Measurements from ENCODE around the gene TFB2M. TPM values are rescaled to one million over a fixed set of nuclear protein-coding genes. Genes with fewer than 3 reads are reported as not detected.
A peak's percentile ranks its signal among the peaks of the same experiment; 100 is the strongest.

The TFB2M gene
- total and polyA plus RNA-seq, 7 experiments from 2014 or later: 9.5 to 18.2 (median 10.8) TPM

GRCh38 chr1:246580497-246581370, 14.7 kb upstream of the TFB2M start:
- ChIA-PET POLR2A (interaction anchor here (0.8 to 1.3 kb wide), 2 partner anchors 9 to 15 kb away, joined by 4 read pairs; partner anchors contain the start of genes CNST and TFB2M), CTCF (no interaction called here)
- intact Hi-C loops (cut with micrococcal nuclease): no loop called here
- peak overlapping the region in 6 of 10 donors; percentile 2 to 87 (median 56) for H3K4me3 Mint-ChIP-seq
- Histone ChIP-seq H3K36me3 (ENCODE audit: control insufficient read depth in 2 of 3, insufficient read depth in 3 of 3, low read length in 3 of 3) (peaks cover 0 to 22% (median 0%) of the 10 kb centered on the region in 3 experiments), H3K4me3 (ENCODE audit: low read length) (no peak overlapping the region), H3K27ac (ENCODE audit: low read depth, low read length) (no peak overlapping the region), H3K4me1 (ENCODE audit: control insufficient read depth in 2 of 2, insufficient read depth in 2 of 2, low read length in 2 of 2) (peaks cover 0 to 55% of the 10 kb centered on the region in 2 donors), H3K9me3 (ENCODE audit: control insufficient read depth in 2 of 3, low read length in 3 of 3) (no peaks in the 10 kb centered on the region), H3K27me3 (ENCODE audit: control insufficient read depth in 2 of 2, insufficient read depth in 2 of 2, low read length in 2 of 2) (no peaks in the 10 kb centered on the region)
- H3K4me1 Mint-ChIP-seq: peaks cover 41 to 95% (median 85%) of the 10 kb centered on the region in 7 donors
- peaks cover 0 to 44% (median 34%) of the 10 kb centered on the region in 5 donors for H3K36me3 Mint-ChIP-seq
- ATAC-seq (no peak), DNase-seq (no peak)
- peak overlapping the region in 3 of 9 donors; percentile 9 to 55 (median 28) for H3K27ac Mint-ChIP-seq
- H3K9me3 Mint-ChIP-seq: no peaks in the 10 kb centered on the region
- H3K27me3 Mint-ChIP-seq: no peaks in the 10 kb centered on the region

GRCh38 chr1:246579818-246580217, 13.8 kb upstream of the TFB2M start:
- ChIA-PET CTCF (interaction anchor here (1.1 kb wide), 1 partner anchor 14 kb away, joined by 3 read pairs; the partner anchor contains the start of genes CNST and TFB2M), POLR2A (interaction anchor here (0.6 to 1.9 kb wide), 4 partner anchors 10 to 823 kb away, joined by 5 to 10 read pairs (median 6); partner anchors contain the start of genes CNST and TFB2M)
- no peak for DNase-seq
- Histone ChIP-seq H3K36me3 (ENCODE audit: control insufficient read depth in 2 of 3, insufficient read depth in 3 of 3, low read length in 3 of 3) (peaks cover 0 to 17% (median 0%) of the 10 kb centered on the region in 3 experiments), H3K4me3 (ENCODE audit: low read length) (no peak overlapping the region), H3K4me1 (ENCODE audit: control insufficient read depth in 2 of 2, insufficient read depth in 2 of 2, low read length in 2 of 2) (peaks cover 0 to 55% of the 10 kb centered on the region in 2 donors), H3K27me3 (ENCODE audit: control insufficient read depth in 2 of 2, insufficient read depth in 2 of 2, low read length in 2 of 2) (no peaks in the 10 kb centered on the region), H3K9me3 (ENCODE audit: control insufficient read depth in 2 of 3, low read length in 3 of 3) (no peaks in the 10 kb centered on the region), H3K27ac (ENCODE audit: low read depth, low read length) (peak overlapping the region; percentile 15)
- Mint-ChIP-seq H3K27ac (peak overlapping the region in 5 of 9 donors; percentile 0 to 62 (median 51)), H3K9me3 (no peaks in the 10 kb centered on the region), H3K27me3 (no peaks in the 10 kb centered on the region), H3K36me3 (peaks cover 0 to 50% (median 40%) of the 10 kb centered on the region in 5 donors), H3K4me1 (peaks cover 47 to 98% (median 91%) of the 10 kb centered on the region in 7 donors), H3K4me3 (peak overlapping the region in 9 of 10 donors; percentile 30 to 87 (median 55))
- peak; percentile 42 for ATAC-seq
- intact Hi-C loops (cut with micrococcal nuclease): no loop called here

- peaks cover 46 to 93% (median 82%) of the 10 kb centered on the region in 7 donors for H3K4me1 Mint-ChIP-seq
- peak overlapping the region; percentile 68 for H3K27ac ChIP-seq (ENCODE audit: low read depth, low read length)
- ChIA-PET POLR2A (interaction anchor here (0.7 kb wide), 1 partner anchor 61 kb away, joined by 4 read pairs; no protein-coding TSS in a partner anchor), CTCF (no interaction called here)
- intact Hi-C loops (cut with micrococcal nuclease): loop anchor here in 1 of 2 donors (1.0 kb wide), 2 partner anchors 10 to 14 kb away; no protein-coding TSS in a partner anchor
- H3K36me3 ChIP-seq (ENCODE audit: control insufficient read depth in 2 of 3, insufficient read depth in 3 of 3, low read length in 3 of 3): peaks cover 0 to 8% (median 0%) of the 10 kb centered on the region in 3 experiments
- no peaks in the 10 kb centered on the region for H3K9me3 Mint-ChIP-seq
- H3K4me3 Mint-ChIP-seq: peak overlapping the region; percentile 2 to 87 (median 81)
- H3K36me3 Mint-ChIP-seq: peaks cover 0 to 35% (median 24%) of the 10 kb centered on the region in 5 donors
- H3K27me3 Mint-ChIP-seq: no peaks in the 10 kb centered on the region
- H3K4me3 ChIP-seq (ENCODE audit: low read length): no peak overlapping the region
- peaks cover 0 to 53% of the 10 kb centered on the region in 2 donors for H3K4me1 ChIP-seq (ENCODE audit: control insufficient read depth in 2 of 2, insufficient read depth in 2 of 2, low read length in 2 of 2)
- no peak for ATAC-seq
- peak overlapping the region; percentile 36 to 90 (median 82) for H3K27ac Mint-ChIP-seq
- no peaks in the 10 kb centered on the region for H3K27me3 ChIP-seq (ENCODE audit: control insufficient read depth in 2 of 2, insufficient read depth in 2 of 2, low read length in 2 of 2)
- no peaks in the 10 kb centered on the region for H3K9me3 ChIP-seq (ENCODE audit: control insufficient read depth in 2 of 3, low read length in 3 of 3)
- no peak for DNase-seq
Observed at GRCh38 chr1:246577720-246578106, 11.7 kb upstream of the TFB2M start.

- Mint-ChIP-seq H3K4me1 (peaks cover 44 to 93% (median 78%) of the 10 kb centered on the region in 7 donors), H3K36me3 (peaks cover 0 to 29% (median 21%) of the 10 kb centered on the region in 5 donors), H3K9me3 (no peaks in the 10 kb centered on the region), H3K27ac (peak overlapping the region; percentile 24 to 90 (median 82)), H3K4me3 (peak overlapping the region; percentile 52 to 87 (median 81)), H3K27me3 (no peaks in the 10 kb centered on the region)
- CTCF ChIA-PET: no interaction called here
- Histone ChIP-seq H3K4me1 (ENCODE audit: control insufficient read depth in 2 of 2, insufficient read depth in 2 of 2, low read length in 2 of 2) (peaks cover 0 to 52% of the 10 kb centered on the region in 2 donors), H3K36me3 (ENCODE audit: control insufficient read depth in 2 of 3, insufficient read depth in 3 of 3, low read length in 3 of 3) (peaks cover 0 to 3% (median 0%) of the 10 kb centered on the region in 3 experiments), H3K27ac (ENCODE audit: low read depth, low read length) (peak overlapping the region; percentile 68), H3K27me3 (ENCODE audit: control insufficient read depth in 2 of 2, insufficient read depth in 2 of 2, low read length in 2 of 2) (no peaks in the 10 kb centered on the region), H3K4me3 (ENCODE audit: low read length) (no peak overlapping the region), H3K9me3 (ENCODE audit: control insufficient read depth in 2 of 3, low read length in 3 of 3) (no peaks in the 10 kb centered on the region)
- DNase-seq (peak in 4 of 9 donors; percentile 19 to 45 (median 25)), ATAC-seq (peak; percentile 81)
- POLR2A ChIA-PET: interaction anchor here (0.9 kb wide), 1 partner anchor 10 kb away, joined by 3 read pairs; no protein-coding TSS in a partner anchor
- intact Hi-C loops (cut with micrococcal nuclease): loop anchor here in 1 of 2 donors (1.0 kb wide), 2 partner anchors 10 to 14 kb away; no protein-coding TSS in a partner anchor
Observed at GRCh38 chr1:246577082-246577719, 11.1 kb upstream of the TFB2M start.

- Histone ChIP-seq H3K27ac (ENCODE audit: low read depth, low read length) (peak overlapping the region; percentile 68), H3K9me3 (ENCODE audit: control insufficient read depth in 2 of 3, low read length in 3 of 3) (no peaks in the 10 kb centered on the region), H3K4me1 (ENCODE audit: control insufficient read depth in 2 of 2, insufficient read depth in 2 of 2, low read length in 2 of 2) (peaks cover 4 to 56% of the 10 kb centered on the region in 2 donors), H3K36me3 (ENCODE audit: control insufficient read depth in 2 of 3, insufficient read depth in 3 of 3, low read length in 3 of 3) (no peaks in the 10 kb centered on the region), H3K4me3 (ENCODE audit: low read length) (no peak overlapping the region), H3K27me3 (ENCODE audit: control insufficient read depth in 2 of 2, insufficient read depth in 2 of 2, low read length in 2 of 2) (no peaks in the 10 kb centered on the region)
- Mint-ChIP-seq H3K27me3 (no peaks in the 10 kb centered on the region), H3K4me3 (peak overlapping the region in 8 of 10 donors; percentile 52 to 87 (median 84)), H3K36me3 (peaks cover 0 to 26% (median 18%) of the 10 kb centered on the region in 5 donors), H3K27ac (peak overlapping the region in 7 of 9 donors; percentile 78 to 90 (median 84)), H3K4me1 (peaks cover 41 to 91% (median 74%) of the 10 kb centered on the region in 7 donors), H3K9me3 (no peaks in the 10 kb centered on the region)
- DNase-seq: no peak
- ChIA-PET POLR2A (interaction anchor here (0.9 to 1.4 kb wide), 2 partner anchors 9 to 17 kb away, joined by 3 read pairs; no protein-coding TSS in a partner anchor), CTCF (no interaction called here)
- ATAC-seq: no peak
- intact Hi-C loops (cut with micrococcal nuclease): loop anchor here in 1 of 2 donors (1.0 kb wide), 2 partner anchors 9 to 15 kb away; no protein-coding TSS in a partner anchor
Observed at GRCh38 chr1:246576709-246577032, 10.6 kb upstream of the TFB2M start.

GRCh38 chr1:246573491-246573890, 7.4 kb upstream of the TFB2M start:
- Histone ChIP-seq H3K9me3 (ENCODE audit: control insufficient read depth in 2 of 3, low read length in 3 of 3) (no peaks in the 10 kb centered on the region), H3K27me3 (ENCODE audit: control insufficient read depth in 2 of 2, insufficient read depth in 2 of 2, low read length in 2 of 2) (no peaks in the 10 kb centered on the region), H3K4me1 (ENCODE audit: control insufficient read depth in 2 of 2, insufficient read depth in 2 of 2, low read length in 2 of 2) (peaks cover 19 to 62% of the 10 kb centered on the region in 2 donors), H3K36me3 (ENCODE audit: control insufficient read depth in 2 of 3, insufficient read depth in 3 of 3, low read length in 3 of 3) (no peaks in the 10 kb centered on the region), H3K27ac (ENCODE audit: low read depth, low read length) (peak overlapping the region; percentile 48), H3K4me3 (ENCODE audit: low read length) (peak overlapping the region; percentile 31)
- Mint-ChIP-seq H3K36me3 (peaks cover 4 to 26% (median 15%) of the 10 kb centered on the region in 5 donors), H3K27me3 (no peaks in the 10 kb centered on the region), H3K27ac (peak overlapping the region; percentile 33 to 98 (median 87)), H3K4me1 (peaks cover 45 to 86% (median 64%) of the 10 kb centered on the region in 7 donors), H3K9me3 (no peaks in the 10 kb centered on the region), H3K4me3 (peak overlapping the region in 9 of 10 donors; percentile 56 to 91 (median 73))
- intact Hi-C loops (cut with micrococcal nuclease): no loop called here
- no peak for DNase-seq
- no peak for ATAC-seq
- ChIA-PET CTCF (interaction anchor here (0.7 to 0.8 kb wide), 2 partner anchors 12 to 77 kb away, joined by 3 read pairs; no protein-coding TSS in a partner anchor), POLR2A (interaction anchor here (1.1 to 1.7 kb wide), 4 partner anchors 9 to 18 kb away, joined by 3 to 8 read pairs (median 4); no protein-coding TSS in a partner anchor)
